T-helper 9 cell (primary cell): Measurements from ENCODE around the gene TRIM54.
"Not testable (repeated sequence)": the region's sequence is repeated elsewhere in the genome, so short reads cannot be mapped to it uniquely, and the experiment has no call there.

Experiments used
- DNase-seq: peaks from one replicate; pipeline ENCODE4 v3.0.0-alpha.2; 2020

Gene TRIM54

GRCh38 chr2:27315122-27315521 is 32.9 kb downstream of the TRIM54 start:
- no peak for DNase-seq

- DNase-seq: no peak
Measured at GRCh38 chr2:27316655-27317412, 34.6 kb downstream of the TRIM54 start.

GRCh38 chr2:27319839-27320238 is 37.6 kb downstream of the TRIM54 start:
- not testable (repeated sequence) for DNase-seq

- DNase-seq: no peak
Measured at GRCh38 chr2:27320958-27321543, 38.8 kb downstream of the TRIM54 start.

GRCh38 chr2:27322301-27322765 is 40.1 kb downstream of the TRIM54 start:
- DNase-seq: no peak

GRCh38 chr2:27322766-27323595 is 40.8 kb downstream of the TRIM54 start, which contains the start of gene MPV17:
TSS of gene MPV17 (minus strand) at chr2:27323097. CDS start at chr2:27322517, 580 bp downstream.
- DNase-seq: peak; percentile 77

- no peak for DNase-seq
Measured at GRCh38 chr2:27323596-27324285, 41.5 kb downstream of the TRIM54 start.

GRCh38 chr2:27324720-27325119 is 42.5 kb downstream of the TRIM54 start:
- DNase-seq: no peak

GRCh38 chr2:27335311-27335710 is 53.1 kb downstream of the TRIM54 start:
- no peak for DNase-seq

GRCh38 chr2:27336173-27336572 is 53.9 kb downstream of the TRIM54 start:
- DNase-seq: no peak

- DNase-seq: no peak
Measured at GRCh38 chr2:27347641-27348040, 65.4 kb downstream of the TRIM54 start.

GRCh38 chr2:27350106-27350693 is 68.0 kb downstream of the TRIM54 start:
- DNase-seq: no peak

GRCh38 chr2:27351802-27352598 is 69.8 kb downstream of the TRIM54 start:
- DNase-seq: no peak

GRCh38 chr2:27353386-27353761 is 71.1 kb downstream of the TRIM54 start:
- not testable (repeated sequence) for DNase-seq

GRCh38 chr2:27353762-27354596 is 71.8 kb downstream of the TRIM54 start:
- DNase-seq: no peak

GRCh38 chr2:27354597-27354927 is 72.3 kb downstream of the TRIM54 start:
- no peak for DNase-seq

- no peak for DNase-seq
Measured at GRCh38 chr2:27356056-27356381, 73.8 kb downstream of the TRIM54 start.

GRCh38 chr2:27356382-27357181 is 74.4 kb downstream of the TRIM54 start, which contains the start of gene GTF3C2:
TSS of gene GTF3C2 (minus strand) at chr2:27356764. CDS start at chr2:27343554, 13,210 bp downstream.
- peak; percentile 86 for DNase-seq
